HepG2 (cell line): Measurements from ENCODE around the gene BORCS5. TPM values are rescaled to one million over a fixed set of nuclear protein-coding genes. Genes with fewer than 3 reads are reported as not detected.

ENCODE experiments used
- ISL2 ChIP-seq: sonication (generic); formaldehyde crosslinking; IDR thresholded peaks from 2 replicates; pipeline ENCODE4 v1.5.0; 2020; ENCODE audit warnings: missing genetic modification reagents
- ISX ChIP-seq: sonication (generic); formaldehyde crosslinking; conservative IDR thresholded peaks from 2 replicates; pipeline ENCODE4 v1.5.0; 2020; ENCODE audit warnings: missing genetic modification reagents
- KDM1A ChIP-seq: IDR thresholded peaks from 2 replicates; pipeline ENCODE4 v1.6.1; 2016; ENCODE audit warnings: missing compliant biosample characterization
- NKX3-1 ChIP-seq: sonication (generic); formaldehyde crosslinking; IDR thresholded peaks from 2 replicates; pipeline ENCODE4 v1.5.0; 2020; ENCODE audit warnings: missing genetic modification reagents
- STAT5B ChIP-seq: sonication (generic); formaldehyde crosslinking; IDR thresholded peaks from 2 replicates; pipeline ENCODE4 v1.4.0; 2020; ENCODE audit warnings: missing genetic modification reagents
- polyA plus RNA-seq, 8 experiments: library from polyadenylated mRNA; depleted of rRNA in 3 of 8; stranded (reverse) in 7 of 8; unstranded in 1 of 8; fragments of >200 nt; fragmentation: Illumina TruSeq in 4 of 8; extraction: Trizol in 4 of 8; gene quantifications; 2 replicates each; pipeline versions ENCODE4 v1.2.1 to v1.2.3, GENCODE V29; 2011 to 2016; ENCODE audit warnings: low read depth in 4 of 8, missing spikeins in 1 of 8, mixed read lengths in 1 of 8; ENCODE audit not compliant: insufficient read depth in 1 of 8
- total RNA-seq, 5 experiments: library from RNA; depleted of rRNA; stranded (reverse); fragments of >200 nt; fragmentation: Illumina TruSeq; extraction: Trizol; gene quantifications; 2 replicates each; pipeline ENCODE4 v1.2.3, GENCODE V29; 2016; ENCODE audit warnings: low read depth in 1 of 5
- TF ChIP-seq, protein P1 (sequence below): sonication (generic); formaldehyde crosslinking; IDR thresholded peaks from 2 replicates; pipeline ENCODE4 v1.4.0; 2020; ENCODE audit warnings: mild to moderate bottlenecking, missing genetic modification reagents
- TF ChIP-seq, protein P2 (sequence below): sonication (generic); formaldehyde crosslinking; IDR thresholded peaks from 2 replicates; pipeline ENCODE4 v1.5.0; 2020; ENCODE audit warnings: mild to moderate bottlenecking, missing genetic modification reagents

The BORCS5 gene
- total and polyA plus RNA-seq, 2 of the 13 experiments (the other 11 are each of a cell fraction or from before 2014, with no cell fraction given) = 3.9 to 4.7 TPM

DNA sequence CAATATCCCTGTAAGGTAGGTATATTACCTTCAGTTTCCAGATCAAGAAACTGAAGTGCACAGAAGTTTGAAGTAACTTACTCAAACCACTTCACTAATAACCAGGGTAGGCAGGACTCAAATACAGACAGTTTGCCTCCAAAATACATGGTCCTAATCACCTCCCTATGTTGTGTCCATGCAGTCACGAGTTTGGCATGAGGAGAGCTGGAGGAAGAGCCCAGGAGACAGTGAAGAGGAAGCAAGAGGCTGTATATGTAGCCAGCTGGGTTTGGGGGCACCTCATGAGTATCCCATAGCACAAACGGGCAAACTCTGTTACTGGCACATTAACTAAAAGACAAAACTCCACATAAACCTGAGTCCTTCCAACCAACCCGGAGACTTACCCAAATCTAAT lies 126.6 kb downstream of the BORCS5 start (continued):
- TF ChIP-seq, protein P1, sequence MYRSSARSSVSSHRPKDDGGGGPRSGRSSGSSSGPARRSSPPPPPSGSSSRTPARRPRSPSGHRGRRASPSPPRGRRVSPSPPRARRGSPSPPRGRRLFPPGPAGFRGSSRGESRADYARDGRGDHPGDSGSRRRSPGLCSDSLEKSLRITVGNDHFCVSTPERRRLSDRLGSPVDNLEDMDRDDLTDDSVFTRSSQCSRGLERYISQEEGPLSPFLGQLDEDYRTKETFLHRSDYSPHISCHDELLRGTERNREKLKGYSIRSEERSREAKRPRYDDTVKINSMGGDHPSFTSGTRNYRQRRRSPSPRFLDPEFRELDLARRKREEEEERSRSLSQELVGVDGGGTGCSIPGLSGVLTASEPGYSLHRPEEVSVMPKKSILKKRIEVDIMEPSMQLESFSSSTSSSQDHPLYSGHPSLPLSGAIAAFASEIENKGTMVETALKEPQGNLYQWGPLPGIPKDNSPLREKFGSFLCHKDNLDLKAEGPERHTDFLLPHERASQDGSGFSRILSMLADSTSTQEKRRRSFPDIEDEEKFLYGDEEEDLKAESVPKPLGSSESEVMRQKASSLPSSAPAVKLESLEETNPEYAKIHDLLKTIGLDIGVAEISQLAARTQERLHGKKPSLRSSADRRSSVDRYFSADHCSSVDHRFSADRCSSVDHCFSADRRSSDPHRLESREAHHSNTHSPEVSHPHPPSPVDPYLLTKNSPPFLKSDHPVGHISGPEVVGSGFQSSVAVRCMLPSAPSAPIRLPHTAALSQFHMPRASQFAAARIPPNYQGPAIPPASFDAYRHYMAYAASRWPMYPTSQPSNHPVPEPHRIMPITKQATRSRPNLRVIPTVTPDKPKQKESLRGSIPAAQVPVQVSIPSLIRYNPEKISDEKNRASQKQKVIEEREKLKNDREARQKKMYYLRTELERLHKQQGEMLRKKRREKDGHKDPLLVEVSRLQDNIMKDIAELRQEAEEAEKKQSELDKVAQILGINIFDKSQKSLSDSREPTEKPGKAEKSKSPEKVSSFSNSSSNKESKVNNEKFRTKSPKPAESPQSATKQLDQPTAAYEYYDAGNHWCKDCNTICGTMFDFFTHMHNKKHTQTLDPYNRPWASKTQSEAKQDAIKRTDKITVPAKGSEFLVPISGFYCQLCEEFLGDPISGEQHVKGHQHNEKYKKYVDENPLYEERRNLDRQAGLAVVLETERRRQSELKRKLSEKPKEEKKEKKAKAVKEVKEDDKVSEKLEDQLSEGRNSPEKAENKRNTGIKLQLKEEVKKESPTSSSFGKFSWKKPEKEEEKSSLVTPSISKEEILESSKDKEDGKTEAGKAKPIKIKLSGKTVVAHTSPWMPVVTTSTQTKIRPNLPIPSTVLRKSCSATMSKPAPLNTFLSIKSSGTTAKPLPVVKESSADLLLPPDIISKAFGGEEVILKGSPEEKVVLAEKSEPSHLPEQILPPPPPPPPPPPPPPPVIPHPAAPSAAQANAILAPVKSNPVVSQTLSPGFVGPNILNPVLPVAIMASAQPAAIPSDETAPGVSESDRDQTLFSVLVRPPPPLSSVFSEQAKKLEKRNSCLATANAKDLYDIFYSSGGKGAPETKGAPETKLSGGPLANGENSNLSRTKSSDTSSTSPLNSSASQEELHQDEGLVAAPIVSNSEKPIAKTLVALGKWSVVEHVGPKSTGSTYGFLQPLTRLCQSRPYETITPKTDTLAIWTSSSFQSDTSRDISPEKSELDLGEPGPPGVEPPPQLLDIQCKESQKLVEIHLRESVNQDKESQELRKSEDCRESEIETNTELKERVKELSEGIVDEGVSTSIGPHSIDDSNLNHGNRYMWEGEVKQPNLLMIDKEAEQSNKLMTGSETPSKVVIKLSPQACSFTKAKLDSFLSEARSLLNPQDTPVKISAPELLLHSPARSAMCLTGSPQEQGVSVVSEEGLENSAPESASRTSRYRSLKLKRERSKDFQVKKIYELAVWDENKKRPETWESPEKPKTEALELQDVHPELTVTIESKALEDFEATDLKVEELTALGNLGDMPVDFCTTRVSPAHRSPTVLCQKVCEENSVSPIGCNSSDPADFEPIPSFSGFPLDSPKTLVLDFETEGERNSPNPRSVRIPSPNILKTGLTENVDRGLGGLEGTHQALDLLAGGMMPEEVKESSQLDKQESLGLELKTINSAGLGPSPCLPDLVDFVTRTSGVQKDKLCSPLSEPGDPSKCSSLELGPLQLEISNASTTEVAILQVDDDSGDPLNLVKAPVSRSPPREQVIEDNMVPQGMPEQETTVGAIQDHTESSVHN = no peak
- TF ChIP-seq ISX (CRISPR knock-in tag) = no peak
- no peak for TF ChIP-seq STAT5B (CRISPR knock-in tag)
- TF ChIP-seq, protein P2, sequence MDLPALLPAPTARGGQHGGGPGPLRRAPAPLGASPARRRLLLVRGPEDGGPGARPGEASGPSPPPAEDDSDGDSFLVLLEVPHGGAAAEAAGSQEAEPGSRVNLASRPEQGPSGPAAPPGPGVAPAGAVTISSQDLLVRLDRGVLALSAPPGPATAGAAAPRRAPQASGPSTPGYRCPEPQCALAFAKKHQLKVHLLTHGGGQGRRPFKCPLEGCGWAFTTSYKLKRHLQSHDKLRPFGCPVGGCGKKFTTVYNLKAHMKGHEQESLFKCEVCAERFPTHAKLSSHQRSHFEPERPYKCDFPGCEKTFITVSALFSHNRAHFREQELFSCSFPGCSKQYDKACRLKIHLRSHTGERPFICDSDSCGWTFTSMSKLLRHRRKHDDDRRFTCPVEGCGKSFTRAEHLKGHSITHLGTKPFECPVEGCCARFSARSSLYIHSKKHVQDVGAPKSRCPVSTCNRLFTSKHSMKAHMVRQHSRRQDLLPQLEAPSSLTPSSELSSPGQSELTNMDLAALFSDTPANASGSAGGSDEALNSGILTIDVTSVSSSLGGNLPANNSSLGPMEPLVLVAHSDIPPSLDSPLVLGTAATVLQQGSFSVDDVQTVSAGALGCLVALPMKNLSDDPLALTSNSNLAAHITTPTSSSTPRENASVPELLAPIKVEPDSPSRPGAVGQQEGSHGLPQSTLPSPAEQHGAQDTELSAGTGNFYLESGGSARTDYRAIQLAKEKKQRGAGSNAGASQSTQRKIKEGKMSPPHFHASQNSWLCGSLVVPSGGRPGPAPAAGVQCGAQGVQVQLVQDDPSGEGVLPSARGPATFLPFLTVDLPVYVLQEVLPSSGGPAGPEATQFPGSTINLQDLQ (CRISPR knock-in tag) = no peak
- TF ChIP-seq KDM1A = no peak
- no peak for TF ChIP-seq NKX3-1 (CRISPR knock-in tag)
- TF ChIP-seq ISL2 = no peak
